HG03280 (cell line): ENCODE data around the gene RAB34.

Experiments used
- ATAC-seq: cut with Tn5 transposase; IDR thresholded peaks from one replicate; pipeline ENCODE4 v1.9.1; 2021; ENCODE audit warnings: mild to moderate bottlenecking, moderate library complexity; ENCODE audit not compliant: unreplicated experiment

The RAB34 gene

GRCh38 chr17:28688481-28688880 lies 29.2 kb downstream of the RAB34 start:
- ATAC-seq, result no peak

- ATAC-seq, result no peak
Observed at GRCh38 chr17:28686296-28686695, 31.4 kb downstream of the RAB34 start.

GRCh38 chr17:28685366-28685765 lies 32.3 kb downstream of the RAB34 start:
- no peak for ATAC-seq

- no peak for ATAC-seq
Observed at GRCh38 chr17:28684963-28685362, 32.7 kb downstream of the RAB34 start.

GRCh38 chr17:28682655-28683054 lies 35.0 kb downstream of the RAB34 start:
- no peak for ATAC-seq

GRCh38 chr17:28675980-28676379 lies 41.7 kb downstream of the RAB34 start:
- no peak for ATAC-seq

GRCh38 chr17:28675490-28675889 lies 42.2 kb downstream of the RAB34 start:
- no peak for ATAC-seq

GRCh38 chr17:28669918-28670317 lies 47.8 kb downstream of the RAB34 start:
- no peak for ATAC-seq

- ATAC-seq, result no peak
Observed at GRCh38 chr17:28667870-28668269, 49.8 kb downstream of the RAB34 start.

- ATAC-seq, result no peak
Observed at GRCh38 chr17:28665994-28666393, 51.7 kb downstream of the RAB34 start.
